Lower lobe of right lung (tissue), 2 donors: ENCODE data around the gene CEP120. TPM values are rescaled to one million over a fixed set of nuclear protein-coding genes. Genes with fewer than 3 reads are reported as not detected.
"Not testable (repeated sequence)": the region's sequence is repeated elsewhere in the genome, so short reads cannot be mapped to it uniquely, and the experiment has no call there.

Experiments used
- ATAC-seq, 2 donors: fragments of 200-7000 bp; cut with Tn5 transposase; one replicate each; pipeline ENCODE4 v1.9.1; 2020 to 2022; ENCODE audit warnings: mild to moderate bottlenecking in 2 of 2, moderate library complexity in 2 of 2
- DNase-seq: peaks from one replicate; pipeline ENCODE4 v3.0.0-alpha.2; 2020
- H3K27ac ChIP-seq: fragments of 200-600 bp; one replicate; pipeline ENCODE4 v1.8.0; 2022
- H3K27me3 ChIP-seq: fragments of 200-600 bp; one replicate; pipeline ENCODE4 v1.8.0; 2022; ENCODE audit warnings: low read depth
- H3K36me3 ChIP-seq: fragments of 200-600 bp; one replicate; pipeline ENCODE4 v1.8.0; 2022; ENCODE audit warnings: mild to moderate bottlenecking
- H3K4me1 ChIP-seq: fragments of 200-600 bp; one replicate; pipeline ENCODE4 v1.8.0; 2022
- H3K4me3 ChIP-seq: fragments of 200-600 bp; one replicate; pipeline ENCODE4 v1.8.0; 2022; ENCODE audit warnings: mild to moderate bottlenecking
- H3K9me3 ChIP-seq: fragments of 200-600 bp; one replicate; pipeline ENCODE4 v1.8.0; 2022
- intact Hi-C: fragments of 100-400 bp; cut with DNase I; formaldehyde crosslinking; loops from one replicate; pipeline ENCODE4 v1.11.0; 2022
- total RNA-seq: library from RNA; stranded (reverse); fragmentation: NEBNext Ultra II Directional; extraction: Animal tissue kit (Norgen Biotek cat#: 25700); gene quantifications from one replicate; pipeline ENCODE4 v1.2.1, GENCODE V29; 2021
- TF ChIP-seq, protein P1 (sequence below): fragments of 200-600 bp; IDR thresholded peaks from one replicate; pipeline ENCODE4 v1.8.0; 2022; ENCODE audit warnings: antibody characterized with exemption, mild to moderate bottlenecking
- donor health status: DM: no; HTN: yes; CAD: no; lungs with severe emphysema.

Gene CEP120
- total RNA-seq, 1 donor from 2014 or later: 22.3 TPM

DNA sequence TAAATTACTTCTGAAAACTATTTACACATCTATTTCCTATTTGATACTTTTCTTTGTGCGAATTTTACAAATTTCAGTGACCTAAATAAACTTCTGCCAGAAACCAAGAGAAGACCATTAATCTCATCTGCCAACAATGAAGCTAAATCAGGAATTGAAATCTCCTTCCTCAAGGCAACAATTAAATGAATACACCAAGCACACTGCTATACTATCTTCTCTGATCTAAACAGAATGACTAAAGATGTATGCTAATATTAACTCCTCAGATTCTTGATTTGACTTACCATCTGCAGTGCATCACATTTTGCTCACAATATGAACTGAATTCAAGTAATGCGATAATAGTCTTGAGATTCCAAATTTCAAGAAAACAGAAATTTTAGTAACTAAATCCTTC lies 82.3 kb downstream of the CEP120 start:
- Histone ChIP-seq H3K36me3 (no peaks in the 10 kb centered on the region), H3K4me1 (no peaks in the 10 kb centered on the region), H3K4me3 (no peak overlapping the region), H3K27ac (no peak overlapping the region), H3K9me3 (no peaks in the 10 kb centered on the region), H3K27me3 (no peaks in the 10 kb centered on the region)
- TF ChIP-seq, protein P1, sequence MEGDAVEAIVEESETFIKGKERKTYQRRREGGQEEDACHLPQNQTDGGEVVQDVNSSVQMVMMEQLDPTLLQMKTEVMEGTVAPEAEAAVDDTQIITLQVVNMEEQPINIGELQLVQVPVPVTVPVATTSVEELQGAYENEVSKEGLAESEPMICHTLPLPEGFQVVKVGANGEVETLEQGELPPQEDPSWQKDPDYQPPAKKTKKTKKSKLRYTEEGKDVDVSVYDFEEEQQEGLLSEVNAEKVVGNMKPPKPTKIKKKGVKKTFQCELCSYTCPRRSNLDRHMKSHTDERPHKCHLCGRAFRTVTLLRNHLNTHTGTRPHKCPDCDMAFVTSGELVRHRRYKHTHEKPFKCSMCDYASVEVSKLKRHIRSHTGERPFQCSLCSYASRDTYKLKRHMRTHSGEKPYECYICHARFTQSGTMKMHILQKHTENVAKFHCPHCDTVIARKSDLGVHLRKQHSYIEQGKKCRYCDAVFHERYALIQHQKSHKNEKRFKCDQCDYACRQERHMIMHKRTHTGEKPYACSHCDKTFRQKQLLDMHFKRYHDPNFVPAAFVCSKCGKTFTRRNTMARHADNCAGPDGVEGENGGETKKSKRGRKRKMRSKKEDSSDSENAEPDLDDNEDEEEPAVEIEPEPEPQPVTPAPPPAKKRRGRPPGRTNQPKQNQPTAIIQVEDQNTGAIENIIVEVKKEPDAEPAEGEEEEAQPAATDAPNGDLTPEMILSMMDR: no peak
- intact Hi-C loops: no loop called here
- ATAC-seq (no peak), DNase-seq (no peak)

DNA sequence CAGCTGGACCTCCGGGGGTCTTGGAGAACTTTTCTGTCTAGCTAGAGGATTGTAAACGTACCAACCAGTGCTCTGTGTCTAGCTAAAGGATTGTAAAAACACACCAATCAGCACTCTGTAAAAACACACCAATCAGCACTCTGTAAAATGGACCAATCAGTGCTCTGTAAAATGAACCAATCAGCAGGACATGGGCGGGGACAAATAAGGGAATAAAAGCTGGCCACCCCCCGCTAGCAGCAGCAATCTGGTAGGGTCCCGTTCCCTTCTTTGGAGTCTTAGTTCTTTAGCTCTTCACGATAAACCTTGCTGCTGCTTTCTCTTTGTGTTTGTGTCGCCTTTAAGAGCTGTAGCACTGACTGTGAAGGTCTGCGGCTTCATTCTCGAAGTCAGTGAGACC lies 114.8 kb downstream of the CEP120 start:
- H3K4me3 ChIP-seq, H3K4me1 ChIP-seq, H3K36me3 ChIP-seq, ATAC-seq, H3K27me3 ChIP-seq, H3K9me3 ChIP-seq, DNase-seq, intact Hi-C loops, H3K27ac ChIP-seq: not testable (repeated sequence)

DNA sequence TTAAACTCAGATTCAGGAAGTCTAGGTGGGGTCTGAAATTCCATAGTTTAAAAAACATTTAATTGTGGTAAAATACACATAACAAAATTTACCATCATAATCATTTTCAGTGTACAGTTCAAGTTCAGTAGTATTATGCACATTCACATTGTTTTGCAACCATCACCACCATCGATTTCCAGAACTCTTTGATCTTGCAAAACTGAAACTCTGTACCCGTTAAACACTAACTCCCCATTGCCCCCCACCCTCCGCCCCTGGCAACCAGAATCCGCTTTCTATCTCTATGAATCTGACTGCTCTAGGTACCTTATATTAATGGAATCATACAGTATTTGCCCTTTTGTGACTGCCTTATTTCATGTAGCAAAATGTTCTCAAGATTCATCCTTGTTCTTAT lies 117.5 kb downstream of the CEP120 start:
- Histone ChIP-seq H3K4me1 (no peaks in the 10 kb centered on the region), H3K27me3 (no peaks in the 10 kb centered on the region), H3K27ac (no peak overlapping the region), H3K4me3 (no peak overlapping the region), H3K36me3 (no peaks in the 10 kb centered on the region), H3K9me3 (no peaks in the 10 kb centered on the region)
- DNase-seq: no peak
- ATAC-seq: no peak
- intact Hi-C loops: no loop called here
- TF ChIP-seq, protein P1: no peak

DNA sequence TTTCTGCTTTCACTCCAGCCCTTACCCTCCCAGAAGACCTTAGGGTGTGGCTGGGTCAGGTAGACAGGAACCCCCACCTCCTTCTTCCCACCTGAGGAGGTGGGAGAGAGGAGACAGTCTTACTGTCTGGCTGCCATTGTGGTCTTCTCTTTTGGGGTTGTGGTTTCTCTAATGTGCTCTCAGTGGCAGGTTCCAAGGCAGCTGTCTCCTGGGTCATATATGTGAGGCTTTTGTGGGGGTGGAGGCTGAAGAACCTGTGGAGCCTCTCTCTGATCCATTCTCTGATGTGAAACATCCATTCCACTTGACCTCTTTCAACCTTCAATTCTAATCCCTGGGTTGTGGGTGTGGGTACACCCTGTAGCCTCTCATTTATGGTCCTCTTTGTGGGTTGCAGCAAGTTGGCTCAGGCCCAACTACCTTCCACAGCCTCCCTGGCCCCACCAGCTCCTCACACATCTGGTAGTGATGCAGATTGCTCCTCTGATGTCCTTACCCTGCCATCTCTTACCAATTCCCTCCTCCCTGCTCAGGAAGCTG lies 118.4 kb downstream of the CEP120 start:
- DNase-seq: no peak
- TF ChIP-seq, protein P1: no peak
- Histone ChIP-seq H3K36me3 (no peaks in the 10 kb centered on the region), H3K27ac (no peak overlapping the region), H3K27me3 (no peaks in the 10 kb centered on the region), H3K9me3 (no peaks in the 10 kb centered on the region), H3K4me1 (no peaks in the 10 kb centered on the region), H3K4me3 (no peak overlapping the region)
- intact Hi-C loops: no loop called here
- ATAC-seq: no peak

DNA sequence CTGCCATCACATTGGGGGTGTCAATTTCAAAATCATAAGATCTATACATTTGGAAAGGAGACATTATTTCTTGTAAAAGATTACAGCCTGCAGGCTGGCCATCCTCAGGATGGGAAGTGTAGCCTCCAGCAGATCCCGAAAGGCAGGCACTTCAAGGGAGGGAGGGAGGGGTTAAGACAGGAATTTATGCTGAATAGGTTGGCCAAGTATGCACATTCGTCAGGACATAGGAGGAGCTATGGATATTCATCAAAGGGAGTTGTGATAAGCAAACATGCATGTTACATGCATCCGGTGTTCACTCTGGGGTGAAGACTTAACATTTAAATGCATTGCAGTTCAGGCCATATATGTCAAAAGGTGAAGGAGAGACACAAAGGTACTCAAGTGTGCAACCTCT lies 119.4 kb downstream of the CEP120 start:
- H3K27me3 ChIP-seq: no peaks in the 10 kb centered on the region
- intact Hi-C loops: no loop called here
- H3K4me1 ChIP-seq: no peaks in the 10 kb centered on the region
- H3K27ac ChIP-seq: no peak overlapping the region
- ATAC-seq (no peak), DNase-seq (no peak)
- no peaks in the 10 kb centered on the region for H3K9me3 ChIP-seq
- H3K4me3 ChIP-seq: no peak overlapping the region
- TF ChIP-seq, protein P1: no peak
- H3K36me3 ChIP-seq: no peaks in the 10 kb centered on the region

DNA sequence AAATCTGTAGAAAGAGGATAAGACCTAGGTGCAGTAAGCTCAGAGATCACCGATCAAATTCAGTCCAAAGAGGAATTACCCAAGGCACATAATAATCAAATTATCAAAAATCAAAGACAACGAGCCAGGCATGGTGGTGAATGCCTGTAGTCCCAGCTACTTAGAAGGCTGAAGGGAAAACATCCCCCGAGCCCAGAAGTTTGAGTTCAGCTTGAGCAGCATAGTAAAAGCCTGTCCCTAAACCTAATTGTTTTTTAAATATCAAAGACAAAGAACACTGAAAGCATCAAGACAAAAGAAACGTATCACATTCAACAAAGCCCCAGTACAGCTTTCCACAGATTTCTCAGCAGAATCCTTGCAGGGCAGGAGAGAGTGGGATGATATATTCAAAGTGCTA lies 122.9 kb downstream of the CEP120 start:
- TF ChIP-seq, protein P1: no peak
- no peaks in the 10 kb centered on the region for H3K27me3 ChIP-seq
- H3K4me1 ChIP-seq: no peaks in the 10 kb centered on the region
- ATAC-seq (no peak), DNase-seq (no peak)
- H3K27ac ChIP-seq: no peak overlapping the region
- no peaks in the 10 kb centered on the region for H3K9me3 ChIP-seq
- no peaks in the 10 kb centered on the region for H3K36me3 ChIP-seq
- intact Hi-C loops: no loop called here
- no peak overlapping the region for H3K4me3 ChIP-seq
